SU-DHL-6 (cell line): ENCODE measurements around the gene SMAD3.

ENCODE experiments used
- CTCF ChIP-seq: fragments of 200-600 bp; sonication (generic); IDR thresholded peaks from one replicate; pipeline ENCODE4 v1.5.1; 2017; ENCODE audit warnings: antibody characterized with exemption, mild to moderate bottlenecking, low read length, moderate library complexity; ENCODE audit not compliant: insufficient read depth, poor library complexity, severe bottlenecking
- EZH2phosphoT487 ChIP-seq: fragments of 200-600 bp; sonication (generic), shearing (Covaris generic); conservative IDR thresholded peaks from 2 replicates; pipeline ENCODE4 v1.6.1; 2018; ENCODE audit warnings: mild to moderate bottlenecking, antibody characterized with exemption, low read length, moderate library complexity, mixed read lengths

GRCh38 chr15:67107014-67107812, 41.8 kb downstream of the SMAD3 start:
- TF ChIP-seq CTCF (no peak), EZH2phosphoT487 (no peak)
